ENCODE measurements around the gene SIGLECL1.
"Not testable (repeated sequence)": the region's sequence is repeated elsewhere in the genome, so short reads cannot be mapped to it uniquely, and the experiment has no call there.

SIGLECL1 gene

DNA sequence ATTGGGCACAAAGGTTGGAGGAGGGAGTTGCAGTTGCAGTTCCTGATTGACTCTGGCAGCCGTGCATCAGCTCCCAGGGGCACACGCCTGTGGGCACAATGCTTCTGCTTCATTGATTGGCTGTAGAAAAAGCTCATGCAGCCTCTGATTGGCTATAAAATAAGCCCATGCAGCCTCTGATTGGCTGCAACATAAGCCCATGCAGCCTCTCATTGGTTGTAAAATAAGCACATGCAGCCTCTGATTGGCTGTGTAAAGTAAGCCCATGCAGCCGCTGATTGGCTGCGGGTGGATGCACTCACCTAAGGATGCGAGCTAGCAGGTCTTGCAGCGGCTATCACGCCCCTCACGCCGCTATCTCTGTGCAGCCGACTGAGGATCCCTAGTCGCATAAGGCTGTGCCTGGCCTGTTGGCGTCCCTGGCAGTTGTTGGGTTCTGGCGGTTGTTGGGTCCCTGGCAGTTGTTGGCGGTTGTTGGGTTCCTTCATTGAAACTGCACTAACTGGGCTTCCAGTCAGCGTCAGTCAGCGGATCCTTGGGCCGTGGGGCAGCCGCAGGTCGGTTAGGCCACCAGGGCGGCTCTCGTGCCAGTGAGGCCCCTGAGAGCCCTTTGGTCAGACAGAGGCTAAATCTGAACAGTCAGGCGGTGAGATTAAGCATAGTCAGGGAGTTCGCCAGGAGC lies at the start of gene SIGLECL1:
Gene SIGLECL1 (plus strand): TSS at position 295 of the 682 bp plus-strand sequence. CDS start 12,993 bp downstream, outside the sequence.
- DNase-seq (ENCODE audit: low read depth), result no peak

DNA sequence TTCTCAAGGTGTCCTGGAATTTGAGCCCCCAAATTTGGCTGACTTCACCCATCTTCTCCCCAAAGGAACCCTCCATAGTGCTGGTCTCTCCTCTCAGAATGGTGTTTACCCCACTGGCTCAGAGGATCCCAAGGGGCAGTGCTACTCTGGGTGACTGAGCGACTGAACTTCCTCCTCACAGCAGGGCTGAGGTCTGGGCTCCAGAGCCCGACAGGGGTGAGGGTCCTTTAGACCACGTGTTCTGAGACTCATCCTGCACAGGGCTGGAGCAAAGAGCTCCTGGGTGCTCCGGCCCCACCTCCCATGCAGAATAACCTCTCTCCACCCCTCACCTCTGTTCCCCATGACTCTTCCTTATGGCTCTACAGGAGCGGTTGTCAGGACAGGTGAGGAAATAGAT lies 49.2 kb upstream of the SIGLECL1 start:
- no peak for DNase-seq (ENCODE audit: low read depth)

DNA sequence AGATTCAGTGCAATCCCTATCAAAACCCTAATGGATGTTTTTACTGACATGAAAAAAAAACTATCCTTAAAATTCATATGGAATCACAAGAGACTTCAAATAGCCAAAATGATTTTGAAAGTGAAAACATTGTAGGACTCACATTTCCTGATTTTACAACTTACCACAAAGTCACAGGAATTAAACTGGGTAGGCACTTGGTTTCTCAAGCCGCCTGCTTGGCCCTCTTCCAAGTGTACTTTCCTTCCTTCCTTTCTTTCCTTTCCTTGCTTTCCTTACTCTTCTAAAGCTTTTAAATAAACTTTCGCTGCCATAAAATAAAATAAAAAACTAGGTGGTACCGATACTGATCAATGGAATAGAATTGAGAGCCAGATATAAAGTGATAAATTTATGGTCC lies 47.0 kb upstream of the SIGLECL1 start:
- no peak for DNase-seq (ENCODE audit: low read depth)

DNA sequence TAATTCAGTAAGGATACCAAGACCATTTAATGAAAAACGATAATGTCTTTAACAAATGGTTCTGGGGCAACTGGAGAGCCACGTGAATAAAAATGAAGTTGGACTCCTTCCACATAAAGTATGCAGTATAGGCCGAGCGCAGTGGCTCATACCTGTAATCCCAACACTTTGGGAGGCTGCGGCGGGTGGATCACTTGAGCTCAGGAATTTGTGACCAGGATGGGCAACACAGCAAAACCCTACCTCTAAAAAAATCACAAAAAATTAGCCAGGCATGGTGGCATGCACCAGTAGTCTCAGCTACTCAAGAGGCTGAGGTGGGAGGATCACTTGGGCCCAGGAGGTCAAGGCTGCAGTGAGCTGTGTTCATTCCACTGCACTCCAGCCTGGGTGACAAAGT lies 46.6 kb upstream of the SIGLECL1 start:
- no peak for DNase-seq (ENCODE audit: low read depth)

DNA sequence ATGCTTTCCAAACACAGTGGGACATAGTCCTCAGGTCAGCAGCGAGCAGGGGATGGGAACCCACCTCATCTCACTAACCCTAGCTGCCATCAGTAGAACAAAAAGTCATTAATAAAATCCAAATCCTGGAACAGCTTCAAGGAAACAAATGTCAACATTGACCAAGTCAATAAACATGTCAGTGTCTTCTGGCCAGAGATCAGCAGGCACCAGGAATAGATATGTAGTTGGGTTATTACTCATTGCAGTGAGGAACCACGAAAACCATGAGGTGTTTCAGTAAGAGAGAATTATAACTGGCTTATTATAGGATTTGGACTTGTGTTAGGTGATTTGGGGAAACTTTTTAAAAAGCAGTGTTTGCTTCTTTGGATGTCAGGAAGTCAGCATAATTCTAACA lies 43.1 kb upstream of the SIGLECL1 start:
- no peak for DNase-seq (ENCODE audit: low read depth)

DNA sequence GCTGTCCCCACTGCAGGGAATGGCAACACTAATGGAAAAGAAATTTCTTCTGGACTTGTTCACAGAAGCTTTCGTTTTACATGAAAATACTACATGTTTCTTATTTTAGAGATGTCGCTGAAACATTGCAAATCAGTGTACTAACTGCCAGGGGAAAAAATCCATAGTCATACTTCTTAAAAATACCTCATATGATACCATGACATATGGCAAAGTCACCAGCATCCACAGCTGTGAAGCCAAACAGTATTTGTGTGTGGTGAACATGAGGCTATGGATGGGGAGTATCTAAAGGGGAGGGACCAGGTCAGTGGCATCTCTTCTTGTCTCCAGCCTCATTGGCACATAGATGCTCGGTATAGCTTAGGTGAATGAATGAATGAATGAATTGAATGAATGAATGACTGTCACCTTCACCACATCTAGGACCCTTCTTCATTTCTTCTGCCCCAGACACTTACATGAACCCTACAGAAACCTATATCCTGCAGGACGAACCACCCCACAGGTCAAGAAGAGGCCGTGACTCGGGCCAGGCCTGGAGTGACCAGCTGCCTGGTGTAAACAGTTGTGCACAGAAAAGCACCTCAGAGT lies 40.6 kb upstream of the SIGLECL1 start:
- DNase-seq (ENCODE audit: low read depth), result no peak

DNA sequence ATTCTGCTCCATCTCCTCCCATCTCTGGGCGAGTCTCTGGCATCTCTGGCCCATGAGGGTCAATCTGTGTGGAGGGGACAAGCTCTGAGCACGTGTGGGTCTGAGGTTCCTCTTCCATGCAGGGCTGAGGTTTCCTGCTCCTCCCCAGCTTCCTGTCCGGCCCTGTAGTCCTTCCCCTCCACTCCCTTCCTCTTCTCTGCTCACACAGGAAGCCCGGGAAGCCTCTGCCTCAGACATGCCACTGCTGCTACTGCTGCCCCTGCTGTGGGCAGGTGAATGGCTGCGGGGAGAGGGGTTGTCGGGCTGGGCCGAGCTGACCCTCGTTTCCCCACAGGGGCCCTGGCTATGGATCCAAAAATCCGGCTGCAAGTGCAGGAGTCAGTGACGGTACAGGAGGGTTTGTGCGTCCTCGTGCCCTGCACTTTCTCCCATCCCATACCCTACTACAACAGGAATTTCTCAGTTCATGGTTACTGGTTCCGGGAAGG lies 40.0 kb upstream of the SIGLECL1 start:
- DNase-seq (ENCODE audit: low read depth), result not testable (repeated sequence)

DNA sequence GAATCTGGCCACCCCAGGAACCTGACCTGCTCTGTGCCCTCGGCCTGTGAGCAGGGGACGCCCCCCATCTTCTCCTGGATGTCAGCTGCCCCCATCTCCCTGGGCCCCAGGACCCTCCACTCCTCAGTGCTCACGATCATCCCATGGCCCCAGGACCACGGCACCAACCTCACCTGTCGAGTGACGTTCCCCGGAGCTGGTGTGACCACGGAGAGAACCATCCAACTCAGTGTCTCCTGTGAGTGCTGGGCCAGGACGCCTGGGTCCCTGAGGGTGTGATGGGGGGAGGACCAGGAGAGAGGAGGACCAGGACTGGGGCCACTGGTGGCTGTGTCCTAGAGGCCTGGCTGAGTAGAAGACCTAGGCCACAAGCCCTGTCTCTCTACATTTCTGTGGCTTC lies 39.0 kb upstream of the SIGLECL1 start:
- DNase-seq (ENCODE audit: low read depth), result no peak

DNA sequence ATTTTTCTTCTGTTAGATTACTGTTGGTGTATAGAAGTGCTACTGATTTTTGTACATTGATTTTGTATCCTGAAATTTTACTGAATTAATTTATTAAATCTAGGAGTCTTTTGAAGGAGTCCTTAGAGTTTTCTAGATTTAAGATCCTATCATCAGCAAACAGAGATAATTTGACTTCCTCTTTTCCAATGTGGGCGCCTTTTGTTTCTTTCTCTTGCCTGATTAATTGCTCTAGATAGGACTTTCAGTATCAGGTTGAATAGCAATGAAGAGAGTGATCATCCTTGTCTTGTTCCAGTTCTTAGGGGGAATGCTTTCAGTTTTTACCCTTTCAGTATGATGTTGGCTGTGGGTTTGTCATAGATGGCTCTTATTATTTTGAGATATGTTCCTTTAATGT lies 31.6 kb upstream of the SIGLECL1 start:
- DNase-seq (ENCODE audit: low read depth), result no peak

DNA sequence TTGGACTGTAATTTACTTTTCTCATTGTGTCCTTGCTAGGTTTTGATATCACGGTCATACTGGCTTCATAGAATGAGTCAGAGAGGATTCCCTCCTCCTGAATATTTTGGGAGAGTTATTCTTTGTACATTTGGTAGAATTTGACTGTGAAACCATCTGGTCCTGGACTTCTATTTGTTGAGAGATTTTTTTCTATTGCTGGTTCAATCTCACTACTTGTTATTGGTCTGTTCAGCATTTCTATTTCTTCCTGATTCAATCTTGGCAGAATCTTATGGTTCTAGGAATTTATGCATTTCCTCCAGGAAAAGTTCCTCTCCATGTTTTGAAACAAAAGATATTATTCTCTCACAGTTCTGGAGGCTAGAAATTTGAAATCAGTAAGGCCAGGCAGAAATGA lies 30.9 kb upstream of the SIGLECL1 start:
- DNase-seq (ENCODE audit: low read depth), result no peak

DNA sequence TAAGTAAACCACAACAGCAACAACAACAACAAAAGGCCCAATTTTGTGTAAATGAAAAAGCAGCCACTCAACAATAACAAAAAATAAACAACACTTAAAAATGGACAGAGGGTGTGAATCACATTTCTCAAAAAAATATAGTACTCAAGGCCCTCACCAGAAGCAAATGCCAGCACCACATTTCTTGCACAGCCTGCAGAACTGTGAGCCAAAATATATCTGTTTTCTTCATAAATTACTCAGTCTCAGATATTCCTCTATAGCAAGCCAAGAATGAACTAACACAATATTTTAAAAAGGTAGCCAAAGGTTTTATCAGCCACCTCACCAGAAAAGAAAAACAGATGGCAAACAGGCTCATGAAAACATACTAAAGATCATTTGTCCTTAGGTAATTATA lies 29.9 kb upstream of the SIGLECL1 start:
- no peak for DNase-seq (ENCODE audit: low read depth)

DNA sequence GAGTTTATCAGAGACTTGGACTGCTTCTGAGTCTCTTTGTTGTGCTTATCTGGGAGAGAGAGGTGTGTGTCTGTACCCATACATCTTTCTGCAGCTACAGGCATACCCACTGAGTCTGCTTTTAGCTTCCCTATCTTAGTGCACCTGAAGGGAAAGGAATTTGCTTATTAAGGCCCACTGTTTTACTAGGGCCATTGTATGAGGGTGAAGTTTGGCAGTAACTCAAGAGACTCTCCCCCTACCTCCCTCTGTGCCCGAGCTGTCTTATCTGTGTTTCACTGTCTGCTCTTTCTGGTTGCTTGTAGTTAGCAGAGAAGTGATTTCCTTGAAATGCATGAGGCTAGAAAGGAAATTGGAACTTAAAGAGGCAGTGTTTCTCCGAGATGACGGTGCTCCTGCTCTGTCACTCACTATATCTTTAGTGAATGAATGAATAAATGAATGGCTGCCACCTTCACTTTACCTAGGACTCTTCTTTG lies 26.7 kb upstream of the SIGLECL1 start:
- DNase-seq (ENCODE audit: low read depth), result no peak

DNA sequence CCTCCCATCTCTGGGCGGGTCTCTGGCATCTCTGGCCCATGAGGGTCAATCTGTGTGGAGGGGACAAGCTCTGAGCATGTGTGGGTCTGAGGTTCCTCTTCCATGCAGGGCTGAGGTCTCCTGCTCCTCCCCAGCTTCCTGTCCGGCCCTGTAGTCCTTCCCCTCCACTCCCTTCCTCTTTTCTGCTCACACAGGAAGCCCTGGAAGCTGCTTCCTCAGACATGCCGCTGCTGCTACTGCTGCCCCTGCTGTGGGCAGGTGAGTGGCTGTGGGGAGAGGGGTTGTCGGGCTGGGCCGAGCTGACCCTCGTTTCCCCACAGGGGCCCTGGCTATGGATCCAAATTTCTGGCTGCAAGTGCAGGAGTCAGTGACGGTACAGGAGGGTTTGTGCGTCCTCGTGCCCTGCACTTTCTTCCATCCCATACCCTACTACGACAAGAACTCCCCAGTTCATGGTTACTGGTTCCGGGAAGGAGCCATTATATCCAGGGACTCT lies 25.9 kb upstream of the SIGLECL1 start, which contains the start of gene CD33:
Gene CD33 (plus strand): TSS at position 183 of the 496 bp plus-strand sequence. CDS start 39 bp downstream, at position 222.
- not testable (repeated sequence) for DNase-seq (ENCODE audit: low read depth)

DNA sequence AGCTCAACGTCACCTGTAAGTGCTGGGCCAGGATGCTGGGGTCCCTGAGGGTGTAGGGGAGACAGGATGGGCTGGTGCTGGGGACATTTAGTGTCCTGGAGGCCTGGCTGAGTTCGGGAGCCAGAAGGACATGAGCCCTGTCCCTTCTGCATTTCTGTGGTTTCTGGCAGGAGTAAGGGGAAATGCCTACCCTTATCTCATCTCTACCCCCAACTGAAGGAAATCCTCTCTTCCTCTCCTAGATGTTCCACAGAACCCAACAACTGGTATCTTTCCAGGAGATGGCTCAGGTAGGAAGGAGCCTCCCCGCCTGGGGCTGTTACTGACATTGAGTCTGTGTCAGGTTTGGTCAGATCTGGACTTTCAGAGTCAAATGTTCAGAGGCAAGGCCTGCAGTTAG lies 24.8 kb upstream of the SIGLECL1 start:
- DNase-seq (ENCODE audit: low read depth), result no peak

DNA sequence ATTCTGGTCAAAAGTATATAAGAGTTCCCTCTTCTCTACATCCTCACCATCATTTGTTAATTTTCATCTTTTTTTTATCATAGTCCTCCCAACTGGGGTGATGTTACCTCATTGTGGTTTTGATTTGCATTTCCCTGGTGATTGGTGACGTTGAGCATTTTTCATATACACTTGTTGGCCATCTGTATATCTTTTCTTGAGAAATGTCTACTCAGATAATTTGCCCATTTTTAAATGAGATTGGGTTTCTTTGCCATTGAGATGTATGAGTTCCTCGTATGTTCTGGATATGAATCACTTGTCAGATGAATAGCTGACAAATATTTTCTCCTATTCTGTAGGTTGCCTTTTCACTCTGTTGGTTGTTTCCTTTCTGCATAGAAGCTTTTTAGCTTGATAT lies 23.6 kb upstream of the SIGLECL1 start:
- no peak for DNase-seq (ENCODE audit: low read depth)

DNA sequence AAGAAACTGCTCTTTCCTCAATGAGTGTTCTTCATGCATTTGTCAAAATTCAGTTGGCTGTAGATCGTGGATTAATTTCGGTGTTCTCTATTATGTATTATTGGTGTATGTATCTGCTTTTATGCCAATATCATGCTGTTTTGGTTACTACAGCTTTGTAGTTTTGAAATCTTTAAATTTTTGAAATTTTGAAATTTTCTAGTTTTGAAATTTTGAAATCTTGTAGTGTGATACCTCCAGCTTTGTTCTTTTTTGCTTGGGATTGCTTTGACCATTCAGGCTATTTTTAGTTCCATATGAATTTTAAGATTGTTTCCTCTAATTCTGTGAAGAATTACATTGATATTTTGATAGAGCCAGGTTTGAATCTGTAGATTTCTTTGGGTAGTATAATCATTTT lies 22.9 kb upstream of the SIGLECL1 start:
- no peak for DNase-seq (ENCODE audit: low read depth)

DNA sequence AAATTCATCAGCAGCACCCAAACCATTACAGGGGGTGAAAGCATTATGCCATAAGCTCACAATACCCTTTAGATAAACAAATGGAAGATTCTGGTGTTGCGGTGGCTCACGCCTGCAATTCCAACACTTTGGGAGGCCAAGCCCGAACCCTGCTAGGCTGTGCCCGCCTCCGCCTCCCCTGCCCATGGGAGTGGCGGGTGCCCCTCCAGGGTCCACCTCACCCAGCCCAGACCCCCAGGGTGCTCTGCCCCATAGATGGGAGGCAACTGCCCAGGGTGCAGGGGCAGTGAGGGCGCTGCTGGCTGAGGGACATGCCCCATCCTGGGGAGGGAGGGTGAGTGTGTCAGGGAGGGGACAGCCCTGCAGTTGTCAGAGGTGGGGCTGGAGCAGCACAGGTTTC lies 10.0 kb upstream of the SIGLECL1 start:
- no peak for DNase-seq (ENCODE audit: low read depth)

DNA sequence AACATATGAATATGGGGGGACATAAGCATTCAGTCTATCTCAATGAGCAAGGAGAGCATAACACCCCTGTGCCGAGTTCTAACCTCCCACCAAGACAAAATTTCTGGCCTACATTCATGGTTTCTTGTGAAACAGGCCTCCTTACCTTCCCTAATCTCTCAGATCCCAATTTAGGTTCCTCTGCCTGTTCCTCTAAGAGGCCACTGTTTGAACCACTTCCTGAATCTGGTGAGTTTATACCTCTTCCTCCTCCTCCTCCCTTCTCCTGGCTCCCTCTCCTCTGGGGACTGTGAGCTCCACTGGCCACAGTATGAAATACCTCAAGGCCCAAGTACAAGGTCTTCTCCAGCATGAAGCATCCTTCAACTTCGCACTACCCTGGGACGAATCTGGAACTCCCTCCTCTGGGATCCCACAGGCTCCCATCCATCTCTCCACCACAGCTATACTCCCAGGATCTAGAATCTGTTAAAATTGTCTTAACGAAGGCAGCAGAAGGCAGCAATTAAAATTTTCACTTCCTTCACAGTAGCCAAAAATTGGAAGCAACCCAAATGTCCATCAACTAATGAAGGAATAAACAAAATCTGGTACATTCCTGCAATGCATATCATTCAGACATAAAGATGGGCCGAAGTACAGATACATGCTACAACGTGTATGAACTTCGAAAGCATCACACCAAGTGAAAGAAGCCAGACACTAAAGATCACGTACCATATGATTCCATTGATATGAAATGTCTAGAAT lies 7.8 kb upstream of the SIGLECL1 start:
- no peak for DNase-seq (ENCODE audit: low read depth)

DNA sequence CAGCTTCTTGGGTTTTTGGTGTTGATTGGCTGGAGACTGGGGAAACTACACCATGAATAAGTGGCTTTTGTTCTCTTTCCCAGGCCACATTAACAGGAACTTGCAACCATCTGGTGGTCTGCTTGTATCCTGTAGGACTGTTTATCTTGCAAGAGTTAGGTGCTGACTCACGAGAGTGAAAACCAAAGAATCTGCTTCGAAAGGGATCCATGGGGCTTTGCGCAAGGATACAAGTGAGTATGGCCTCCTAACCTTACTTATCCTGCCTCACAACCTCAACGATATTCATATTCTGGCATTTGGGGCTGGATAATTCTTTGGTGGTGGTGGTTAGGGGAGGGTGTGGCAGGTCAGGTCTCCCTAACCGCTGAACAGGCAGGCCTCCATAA lies 4.7 kb upstream of the SIGLECL1 start:
- DNase-seq (ENCODE audit: low read depth), result no peak

DNA sequence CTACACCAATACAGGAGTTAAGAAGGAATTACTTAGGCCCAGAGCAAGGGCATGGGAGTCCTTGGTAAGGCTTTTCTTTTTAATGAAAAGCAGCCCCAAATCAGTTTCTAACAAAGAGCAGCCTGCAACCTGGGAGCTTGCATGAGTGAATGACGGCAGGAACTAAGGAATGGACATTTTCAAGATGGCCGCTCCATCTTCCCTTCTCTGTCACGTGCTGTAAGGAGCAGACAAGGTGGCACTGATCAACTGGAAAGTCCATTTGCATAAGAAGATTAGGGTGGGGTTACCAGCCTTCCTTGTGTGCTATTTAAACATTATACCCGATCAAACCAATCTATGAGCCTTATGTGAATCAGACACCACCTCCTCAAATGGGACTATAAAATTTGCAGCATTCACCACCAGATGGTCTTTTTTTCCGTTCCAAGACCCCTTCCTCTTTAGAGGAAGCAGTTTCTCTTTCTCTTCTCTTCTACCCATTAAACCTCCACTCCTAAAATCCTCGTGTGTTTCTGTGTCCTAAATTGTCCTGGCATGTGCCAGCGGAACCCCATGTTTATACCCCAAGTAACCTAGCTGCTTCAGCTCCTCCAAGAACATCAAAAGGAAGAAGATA lies 2.8 kb upstream of the SIGLECL1 start:
- no peak for DNase-seq (ENCODE audit: low read depth)

DNA sequence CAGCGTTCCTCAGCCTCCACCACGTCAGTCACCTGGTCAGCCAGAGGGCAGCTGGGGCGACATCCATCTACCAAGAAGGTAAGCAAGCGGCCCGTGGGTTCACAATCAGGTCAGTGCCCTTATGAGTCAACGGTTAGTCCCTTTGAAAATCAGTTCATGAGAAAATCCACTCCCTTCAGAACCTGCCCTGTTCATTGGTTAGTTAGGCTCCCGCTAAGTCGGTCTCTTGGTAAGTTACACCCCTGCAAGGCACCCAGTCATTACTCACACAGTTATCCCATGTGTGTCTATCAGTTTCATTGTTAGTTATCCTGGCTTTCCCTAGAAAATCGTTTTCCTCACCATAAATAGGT lies 564 bp downstream of the SIGLECL1 start:
- no peak for DNase-seq (ENCODE audit: low read depth)

DNA sequence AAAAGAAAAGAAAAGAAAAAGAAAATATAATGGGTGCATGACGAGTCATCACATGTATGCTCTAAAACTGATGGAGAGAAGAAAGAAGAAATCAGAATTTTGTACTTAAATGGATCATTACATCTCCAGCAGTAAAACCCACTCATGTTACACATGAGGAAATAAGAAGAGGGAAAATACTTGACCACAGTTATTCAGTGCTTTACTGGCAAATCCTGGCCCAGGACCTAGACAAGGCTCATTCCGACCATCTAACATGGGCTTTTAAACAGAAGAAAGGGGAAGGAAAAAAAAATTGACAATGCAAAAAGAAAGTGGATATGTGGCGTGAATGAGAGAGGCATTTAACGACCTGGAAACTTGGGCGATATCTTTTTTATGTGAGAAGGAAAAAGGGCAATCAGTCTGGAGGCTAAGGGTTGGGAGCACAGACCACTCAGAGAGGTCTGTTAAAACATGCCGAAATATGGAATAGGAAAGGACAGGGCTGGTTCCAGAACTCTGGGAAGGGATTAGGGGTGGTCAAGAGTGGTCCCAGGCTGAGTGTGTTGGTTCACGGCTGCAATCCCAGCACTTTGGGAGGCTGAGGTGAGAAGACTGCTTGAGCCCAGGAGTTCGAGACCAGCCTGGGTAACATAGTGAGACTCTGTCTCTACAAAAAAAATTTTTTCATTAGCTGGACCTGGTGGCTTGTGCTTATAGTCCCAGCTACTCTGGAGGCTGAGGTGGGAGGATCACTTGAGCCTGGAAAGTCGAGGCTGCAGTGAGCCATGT lies 1.6 kb downstream of the SIGLECL1 start:
- no peak for DNase-seq (ENCODE audit: low read depth)
